ENCODE measurements around the gene TMEM219. TPM values are rescaled to one million over a fixed set of nuclear protein-coding genes. Genes with fewer than 3 reads are reported as not detected.

The TMEM219 gene
- total RNA-seq, 1 donor from 2014 or later: 26.7 TPM

GRCh38 chr16:29982560-29983419 is 20.9 kb downstream of the TMEM219 start:
- no peak for DNase-seq (ENCODE audit: low spot score)

GRCh38 chr16:29983420-29984136 is 21.7 kb downstream of the TMEM219 start:
- DNase-seq (ENCODE audit: low spot score): no peak

GRCh38 chr16:29984137-29984763 is 22.4 kb downstream of the TMEM219 start:
- no peak for DNase-seq (ENCODE audit: low spot score)

GRCh38 chr16:29984764-29985147 is 22.9 kb downstream of the TMEM219 start:
- no peak for DNase-seq (ENCODE audit: low spot score)

- DNase-seq (ENCODE audit: low spot score): no peak
Observed at GRCh38 chr16:29985271-29985811, 23.5 kb downstream of the TMEM219 start.

- no peak for DNase-seq (ENCODE audit: low spot score)
Observed at GRCh38 chr16:29986231-29986630, 24.4 kb downstream of the TMEM219 start.

- no peak for DNase-seq (ENCODE audit: low spot score)
Observed at GRCh38 chr16:29986931-29987330, 25.1 kb downstream of the TMEM219 start.

GRCh38 chr16:29987371-29988085 is 25.6 kb downstream of the TMEM219 start:
- DNase-seq (ENCODE audit: low spot score): no peak

- DNase-seq (ENCODE audit: low spot score): no peak
Observed at GRCh38 chr16:29988346-29989075, 26.6 kb downstream of the TMEM219 start.

GRCh38 chr16:29989111-29989858 is 27.4 kb downstream of the TMEM219 start:
- peak; percentile 33 for DNase-seq (ENCODE audit: low spot score)

GRCh38 chr16:29990034-29990433 is 28.2 kb downstream of the TMEM219 start:
- DNase-seq (ENCODE audit: low spot score): no peak

- no peak for DNase-seq (ENCODE audit: low spot score)
Observed at GRCh38 chr16:29990883-29991570, 29.1 kb downstream of the TMEM219 start.

- no peak for DNase-seq (ENCODE audit: low spot score)
Observed at GRCh38 chr16:29991571-29991904, 29.7 kb downstream of the TMEM219 start.

- no peak for DNase-seq (ENCODE audit: low spot score)
Observed at GRCh38 chr16:29992344-29992967, 30.6 kb downstream of the TMEM219 start.

GRCh38 chr16:29993191-29993902 is 31.5 kb downstream of the TMEM219 start:
- no peak for DNase-seq (ENCODE audit: low spot score)

- DNase-seq (ENCODE audit: low spot score): no peak
Observed at GRCh38 chr16:29993903-29994599, 32.2 kb downstream of the TMEM219 start.

GRCh38 chr16:29994600-29995323 is 32.9 kb downstream of the TMEM219 start:
- peak; percentile 33 for DNase-seq (ENCODE audit: low spot score)
